ENCODE measurements around the gene TMEM198. TPM values are rescaled to one million over a fixed set of nuclear protein-coding genes. Genes with fewer than 3 reads are reported as not detected.

TMEM198 gene
- total RNA-seq, 2 experiments from 2014 or later, result 2.1 to 2.2 TPM

GRCh38 chr2:219563271-219563928 is 19.6 kb downstream of the TMEM198 start:
- CTCF ChIA-PET, result interaction anchor here (1.0 to 2.0 kb wide), 2 partner anchors 21 to 79 kb away, joined by 3 to 4 read pairs; no protein-coding TSS in a partner anchor
- Mint-ChIP-seq H3K4me1 (ENCODE audit: low read depth) (no peaks in the 10 kb centered on the region), H3K27me3 (peaks cover 12% of the 10 kb centered on the region), H3K27ac (no peak overlapping the region), H3K4me3 (no peak overlapping the region), H3K36me3 (ENCODE audit: low read depth) (no peaks in the 10 kb centered on the region), H3K9me3 (no peaks in the 10 kb centered on the region)
- ATAC-seq (no peak), DNase-seq (no peak)
- POLR2A ChIA-PET, result no interaction called here
- intact Hi-C loops (cut with micrococcal nuclease), result no loop called here
- TF ChIP-seq, protein P1, sequence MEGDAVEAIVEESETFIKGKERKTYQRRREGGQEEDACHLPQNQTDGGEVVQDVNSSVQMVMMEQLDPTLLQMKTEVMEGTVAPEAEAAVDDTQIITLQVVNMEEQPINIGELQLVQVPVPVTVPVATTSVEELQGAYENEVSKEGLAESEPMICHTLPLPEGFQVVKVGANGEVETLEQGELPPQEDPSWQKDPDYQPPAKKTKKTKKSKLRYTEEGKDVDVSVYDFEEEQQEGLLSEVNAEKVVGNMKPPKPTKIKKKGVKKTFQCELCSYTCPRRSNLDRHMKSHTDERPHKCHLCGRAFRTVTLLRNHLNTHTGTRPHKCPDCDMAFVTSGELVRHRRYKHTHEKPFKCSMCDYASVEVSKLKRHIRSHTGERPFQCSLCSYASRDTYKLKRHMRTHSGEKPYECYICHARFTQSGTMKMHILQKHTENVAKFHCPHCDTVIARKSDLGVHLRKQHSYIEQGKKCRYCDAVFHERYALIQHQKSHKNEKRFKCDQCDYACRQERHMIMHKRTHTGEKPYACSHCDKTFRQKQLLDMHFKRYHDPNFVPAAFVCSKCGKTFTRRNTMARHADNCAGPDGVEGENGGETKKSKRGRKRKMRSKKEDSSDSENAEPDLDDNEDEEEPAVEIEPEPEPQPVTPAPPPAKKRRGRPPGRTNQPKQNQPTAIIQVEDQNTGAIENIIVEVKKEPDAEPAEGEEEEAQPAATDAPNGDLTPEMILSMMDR (IDR thresholded peaks at IDR 0.05), result no peak

- TF ChIP-seq, protein P1 (IDR thresholded peaks at IDR 0.05), result no peak
- DNase-seq (no peak), ATAC-seq (no peak)
- Mint-ChIP-seq H3K9me3 (no peaks in the 10 kb centered on the region), H3K4me1 (ENCODE audit: low read depth) (no peaks in the 10 kb centered on the region), H3K27ac (no peak overlapping the region), H3K4me3 (no peak overlapping the region), H3K36me3 (ENCODE audit: low read depth) (no peaks in the 10 kb centered on the region), H3K27me3 (peaks cover 25% of the 10 kb centered on the region)
- intact Hi-C loops (cut with micrococcal nuclease), result no loop called here
- CTCF ChIA-PET, result interaction anchor here (2.0 kb wide), 1 partner anchor 23 kb away, joined by 4 read pairs; no protein-coding TSS in a partner anchor
- POLR2A ChIA-PET, result no interaction called here
Observed at GRCh38 chr2:219565130-219566080, 21.6 kb downstream of the TMEM198 start.

- no peaks in the 10 kb centered on the region for H3K36me3 Mint-ChIP-seq (ENCODE audit: low read depth)
- no peaks in the 10 kb centered on the region for H3K9me3 Mint-ChIP-seq
- no peak for DNase-seq
- intact Hi-C loops (cut with micrococcal nuclease), result no loop called here
- peaks cover 25% of the 10 kb centered on the region for H3K27me3 Mint-ChIP-seq
- ATAC-seq, result no peak
- TF ChIP-seq, protein P1 (IDR thresholded peaks at IDR 0.05), result no peak
- CTCF ChIA-PET, result interaction anchor here (1.1 to 1.4 kb wide), 2 partner anchors 26 to 37 kb away, joined by 3 read pairs; no protein-coding TSS in a partner anchor
- no peak overlapping the region for H3K27ac Mint-ChIP-seq
- no peaks in the 10 kb centered on the region for H3K4me1 Mint-ChIP-seq (ENCODE audit: low read depth)
- no peak overlapping the region for H3K4me3 Mint-ChIP-seq
- POLR2A ChIA-PET, result no interaction called here
Observed at GRCh38 chr2:219566640-219567039, 22.8 kb downstream of the TMEM198 start.

GRCh38 chr2:219567131-219567530 is 23.3 kb downstream of the TMEM198 start:
- H3K36me3 Mint-ChIP-seq (ENCODE audit: low read depth), result no peaks in the 10 kb centered on the region
- H3K9me3 Mint-ChIP-seq, result no peaks in the 10 kb centered on the region
- no peak overlapping the region for H3K4me3 Mint-ChIP-seq
- ATAC-seq (no peak), DNase-seq (no peak)
- POLR2A ChIA-PET, result no interaction called here
- intact Hi-C loops (cut with micrococcal nuclease), result no loop called here
- TF ChIP-seq, protein P1 (IDR thresholded peaks at IDR 0.05), result no peak
- no peaks in the 10 kb centered on the region for H3K4me1 Mint-ChIP-seq (ENCODE audit: low read depth)
- H3K27me3 Mint-ChIP-seq, result peaks cover 30% of the 10 kb centered on the region
- no peak overlapping the region for H3K27ac Mint-ChIP-seq
- CTCF ChIA-PET, result interaction anchor here (0.7 to 1.4 kb wide), 3 partner anchors 26 to 71 kb away, joined by 3 read pairs; a partner anchor contains a TSS
